OCI-LY1 (cell line): ENCODE data around the gene PDLIM4.
A peak's percentile ranks its signal among the peaks of the same experiment; 100 is the strongest.

Experiments
- H2AFZ ChIP-seq: fragments of 200-600 bp; sonication (generic), shearing (Covaris generic); 2 replicates; pipeline ENCODE4 v1.6.0; 2014; ENCODE audit warnings: antibody characterized with exemption, mild to moderate bottlenecking, low read length
- H3F3A ChIP-seq: fragments of 200-600 bp; sonication (generic), shearing (Covaris generic); 2 replicates; pipeline ENCODE4 v1.6.0; 2014; ENCODE audit warnings: mild to moderate bottlenecking, antibody characterized with exemption, low read length, moderate library complexity; ENCODE audit not compliant: insufficient read depth
- H3K27ac ChIP-seq: fragments of 200-600 bp; sonication (generic); 2 replicates; pipeline ENCODE4 v1.5.1; 2014; ENCODE audit warnings: low read length, mixed run types, mild to moderate bottlenecking, low read depth; ENCODE audit not compliant: poor library complexity, severe bottlenecking
- H3K27me3 ChIP-seq: fragments of 200-600 bp; sonication (generic); 2 replicates; pipeline ENCODE4 v1.6.0; 2014; ENCODE audit warnings: antibody characterized with exemption, mild to moderate bottlenecking, low read length, moderate library complexity; ENCODE audit not compliant: insufficient read depth
- H3K36me3 ChIP-seq: fragments of 200-600 bp; sonication (generic); 2 replicates; pipeline ENCODE4 v1.6.1; 2014; ENCODE audit warnings: mild to moderate bottlenecking, antibody characterized with exemption, low read length, moderate library complexity, mixed read lengths; ENCODE audit not compliant: insufficient read depth
- H3K4me1 ChIP-seq: fragments of 200-600 bp; sonication (generic); 2 replicates; pipeline ENCODE4 v1.5.1; 2014; ENCODE audit warnings: mild to moderate bottlenecking, low read length, moderate library complexity; ENCODE audit not compliant: insufficient read depth, severe bottlenecking
- H3K4me2 ChIP-seq: fragments of 200-600 bp; sonication (generic), shearing (Covaris generic); 2 replicates; pipeline ENCODE4 v1.6.1; 2014; ENCODE audit warnings: low read length
- H3K4me3 ChIP-seq: fragments of 200-600 bp; sonication (generic); 2 replicates; pipeline ENCODE4 v1.5.1; 2014; ENCODE audit warnings: low read length, low read depth, mild to moderate bottlenecking, mixed read lengths; ENCODE audit not compliant: poor library complexity, severe bottlenecking
- H3K79me2 ChIP-seq: fragments of 200-600 bp; shearing (Covaris generic); 2 replicates; pipeline ENCODE4 v1.6.1; 2016; ENCODE audit warnings: mixed run types, low read length, mixed read lengths; ENCODE audit not compliant: insufficient read depth
- H3K9ac ChIP-seq: fragments of 200-600 bp; sonication (generic), shearing (Covaris generic); 2 replicates; pipeline ENCODE4 v1.6.1; 2014; ENCODE audit warnings: mild to moderate bottlenecking, low read length, mixed read lengths
- H3K9me2 ChIP-seq: fragments of 200-600 bp; sonication (generic), shearing (Covaris generic); 2 replicates; pipeline ENCODE4 v1.6.1; 2014; ENCODE audit warnings: low read depth, mild to moderate bottlenecking, low read length, mixed read lengths
- H3K9me3 ChIP-seq: fragments of 200-600 bp; shearing (Covaris generic); 2 replicates; pipeline ENCODE4 v1.6.1; 2014; ENCODE audit warnings: low read length, mixed read lengths
- H4K20me1 ChIP-seq: fragments of 200-600 bp; sonication (generic), shearing (Covaris generic); 2 replicates; pipeline ENCODE4 v1.6.0; 2016; ENCODE audit warnings: mild to moderate bottlenecking, low read length; ENCODE audit not compliant: insufficient read depth
- EZH2 ChIP-seq: fragments of 200-600 bp; sonication (generic), shearing (Covaris generic); IDR thresholded peaks from 2 replicates; pipeline ENCODE4 v1.8.0; 2017; ENCODE audit warnings: borderline replicate concordance, mixed run types, mild to moderate bottlenecking, antibody characterized with exemption, low read length, moderate library complexity, mixed read lengths
- TF ChIP-seq, protein P1 (sequence below): fragments of 200-600 bp; sonication (generic), shearing (Covaris generic); IDR thresholded peaks from 2 replicates; pipeline ENCODE4 v1.5.1; 2017; ENCODE audit warnings: mild to moderate bottlenecking, antibody characterized with exemption, low read length, moderate library complexity, mixed read lengths

The PDLIM4 gene

GRCh38 chr5:132237670-132238069 lies 19.8 kb upstream of the PDLIM4 start:
- no peak overlapping the region for H3K4me2 ChIP-seq
- H2AFZ ChIP-seq, result no peak overlapping the region
- no peaks in the 10 kb centered on the region for H3K9me3 ChIP-seq
- no peak overlapping the region for H3K9ac ChIP-seq
- no peaks in the 10 kb centered on the region for H3K36me3 ChIP-seq
- no peak overlapping the region for H3K4me3 ChIP-seq
- no peaks in the 10 kb centered on the region for H3K4me1 ChIP-seq
- H4K20me1 ChIP-seq, result no peaks in the 10 kb centered on the region
- no peaks in the 10 kb centered on the region for H3K9me2 ChIP-seq
- no peak overlapping the region for H3K27ac ChIP-seq
- H3K79me2 ChIP-seq, result no peaks in the 10 kb centered on the region
- no peaks in the 10 kb centered on the region for H3K27me3 ChIP-seq
- no peaks in the 10 kb centered on the region for H3F3A ChIP-seq
- TF ChIP-seq EZH2, result no peak
- TF ChIP-seq, protein P1, sequence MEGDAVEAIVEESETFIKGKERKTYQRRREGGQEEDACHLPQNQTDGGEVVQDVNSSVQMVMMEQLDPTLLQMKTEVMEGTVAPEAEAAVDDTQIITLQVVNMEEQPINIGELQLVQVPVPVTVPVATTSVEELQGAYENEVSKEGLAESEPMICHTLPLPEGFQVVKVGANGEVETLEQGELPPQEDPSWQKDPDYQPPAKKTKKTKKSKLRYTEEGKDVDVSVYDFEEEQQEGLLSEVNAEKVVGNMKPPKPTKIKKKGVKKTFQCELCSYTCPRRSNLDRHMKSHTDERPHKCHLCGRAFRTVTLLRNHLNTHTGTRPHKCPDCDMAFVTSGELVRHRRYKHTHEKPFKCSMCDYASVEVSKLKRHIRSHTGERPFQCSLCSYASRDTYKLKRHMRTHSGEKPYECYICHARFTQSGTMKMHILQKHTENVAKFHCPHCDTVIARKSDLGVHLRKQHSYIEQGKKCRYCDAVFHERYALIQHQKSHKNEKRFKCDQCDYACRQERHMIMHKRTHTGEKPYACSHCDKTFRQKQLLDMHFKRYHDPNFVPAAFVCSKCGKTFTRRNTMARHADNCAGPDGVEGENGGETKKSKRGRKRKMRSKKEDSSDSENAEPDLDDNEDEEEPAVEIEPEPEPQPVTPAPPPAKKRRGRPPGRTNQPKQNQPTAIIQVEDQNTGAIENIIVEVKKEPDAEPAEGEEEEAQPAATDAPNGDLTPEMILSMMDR, result no peak

GRCh38 chr5:132238169-132238744 lies 19.2 kb upstream of the PDLIM4 start:
- Histone ChIP-seq H3K27ac (no peak overlapping the region), H3K79me2 (no peaks in the 10 kb centered on the region), H3K27me3 (no peaks in the 10 kb centered on the region), H3F3A (no peaks in the 10 kb centered on the region), H3K4me1 (no peaks in the 10 kb centered on the region), H3K4me2 (no peak overlapping the region), H3K9ac (no peak overlapping the region), H2AFZ (no peak overlapping the region), H3K36me3 (no peaks in the 10 kb centered on the region), H4K20me1 (no peaks in the 10 kb centered on the region), H3K9me3 (no peaks in the 10 kb centered on the region), H3K4me3 (no peak overlapping the region), H3K9me2 (no peaks in the 10 kb centered on the region)
- TF ChIP-seq, protein P1, result peak; percentile 77
- no peak for TF ChIP-seq EZH2

GRCh38 chr5:132238901-132239500 lies 18.5 kb upstream of the PDLIM4 start:
- no peaks in the 10 kb centered on the region for H3K79me2 ChIP-seq
- no peaks in the 10 kb centered on the region for H3F3A ChIP-seq
- no peaks in the 10 kb centered on the region for H3K4me1 ChIP-seq
- no peaks in the 10 kb centered on the region for H3K9me2 ChIP-seq
- no peaks in the 10 kb centered on the region for H3K36me3 ChIP-seq
- H3K9ac ChIP-seq, result no peak overlapping the region
- no peak for TF ChIP-seq EZH2
- TF ChIP-seq, protein P1, result no peak
- no peak overlapping the region for H3K4me2 ChIP-seq
- H3K27me3 ChIP-seq, result no peaks in the 10 kb centered on the region
- H3K27ac ChIP-seq, result no peak overlapping the region
- no peak overlapping the region for H2AFZ ChIP-seq
- no peaks in the 10 kb centered on the region for H4K20me1 ChIP-seq
- H3K4me3 ChIP-seq, result no peak overlapping the region
- H3K9me3 ChIP-seq, result no peaks in the 10 kb centered on the region
